WTC11 (cell line): ENCODE data around the gene DEPDC4.

ENCODE experiments used
- CREB1 ChIP-seq: sonication (generic); formaldehyde crosslinking; IDR thresholded peaks from 2 replicates; pipeline ENCODE4 v1.8.0; 2023; ENCODE audit warnings: mild to moderate bottlenecking, missing genetic modification reagents
- IRF2 ChIP-seq: sonication (generic); formaldehyde crosslinking; IDR thresholded peaks from 2 replicates; pipeline ENCODE4 v1.8.0; 2022; ENCODE audit warnings: low read depth, missing genetic modification reagents, borderline replicate concordance
- JUN ChIP-seq: sonication (generic); formaldehyde crosslinking; IDR thresholded peaks from 2 replicates; pipeline ENCODE4 v1.8.0; 2023; ENCODE audit warnings: mild to moderate bottlenecking, missing genetic modification reagents
- NFATC4 ChIP-seq: fragments of 250-450 bp; sonication (Bioruptor Pico); IDR thresholded peaks from 2 replicates; pipeline ENCODE4 v1.9.0; 2021; ENCODE audit warnings: mild to moderate bottlenecking
- NFE2L1 ChIP-seq: sonication (generic); formaldehyde crosslinking; IDR thresholded peaks from 2 replicates; pipeline ENCODE4 v1.8.1; 2023; ENCODE audit warnings: missing genetic modification reagents
- SOX15 ChIP-seq: fragments of 250-450 bp; sonication (Bioruptor Pico); IDR thresholded peaks from 2 replicates; pipeline ENCODE4 v1.9.0; 2021; ENCODE audit warnings: mild to moderate bottlenecking
- TCF7 ChIP-seq: sonication (generic); formaldehyde crosslinking; IDR thresholded peaks from 2 replicates; pipeline ENCODE4 v1.8.0; 2022; ENCODE audit warnings: mild to moderate bottlenecking, low read depth, missing genetic modification reagents, moderate library complexity
- TP53 ChIP-seq: sonication (generic); formaldehyde crosslinking; IDR thresholded peaks from 2 replicates; pipeline ENCODE4 v1.8.1; 2023; ENCODE audit warnings: mild to moderate bottlenecking, missing genetic modification reagents
- ZNF121 ChIP-seq: sonication (generic); formaldehyde crosslinking; IDR thresholded peaks from 2 replicates; pipeline ENCODE4 v1.8.0; 2023; ENCODE audit warnings: missing genetic modification reagents
- TF ChIP-seq, protein P1 (sequence below): fragments of 200-600 bp; IDR thresholded peaks from 2 replicates; pipeline ENCODE4 v1.8.0; 2022; ENCODE audit warnings: antibody characterized with exemption
- TF ChIP-seq, protein P2 (sequence below): sonication (generic); formaldehyde crosslinking; IDR thresholded peaks from 2 replicates; pipeline ENCODE4 v1.8.0; 2022; ENCODE audit warnings: mild to moderate bottlenecking, missing genetic modification reagents
- TF ChIP-seq, protein P3 (sequence below): sonication (generic); formaldehyde crosslinking; conservative IDR thresholded peaks from 2 replicates; pipeline ENCODE4 v1.8.1; 2022; ENCODE audit warnings: mild to moderate bottlenecking, missing genetic modification reagents
- TF ChIP-seq, protein P4 (sequence below): fragments of 250-450 bp; sonication (Bioruptor Pico); conservative IDR thresholded peaks from 2 replicates; pipeline ENCODE4 v1.9.0; 2021; ENCODE audit warnings: mild to moderate bottlenecking
- TF ChIP-seq, protein P5 (sequence below): sonication (generic); formaldehyde crosslinking; conservative IDR thresholded peaks from 2 replicates; pipeline ENCODE4 v1.8.1; 2023; ENCODE audit warnings: mild to moderate bottlenecking, low read depth, missing genetic modification reagents, moderate library complexity

DNA sequence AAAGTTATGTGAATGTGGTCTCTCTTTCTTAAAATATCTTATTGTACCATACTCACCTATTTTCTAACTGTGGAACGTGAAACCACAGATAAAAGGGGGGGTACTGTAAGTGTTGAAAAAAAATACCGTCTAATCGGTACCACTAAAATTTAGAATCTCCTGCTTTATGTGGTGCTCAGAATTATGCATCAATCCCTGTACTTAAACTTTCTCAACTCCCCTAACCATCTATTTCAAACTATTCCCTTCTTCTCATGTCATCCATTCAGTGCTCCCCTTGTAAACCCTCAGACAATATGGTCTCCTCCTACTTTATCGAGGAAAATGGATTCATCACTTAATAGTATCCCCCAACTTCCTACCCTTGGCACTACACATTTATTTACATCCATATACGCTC is 23.7 kb downstream of the DEPDC4 start:
- no peak for TF ChIP-seq NFE2L1
- TF ChIP-seq, protein P1, sequence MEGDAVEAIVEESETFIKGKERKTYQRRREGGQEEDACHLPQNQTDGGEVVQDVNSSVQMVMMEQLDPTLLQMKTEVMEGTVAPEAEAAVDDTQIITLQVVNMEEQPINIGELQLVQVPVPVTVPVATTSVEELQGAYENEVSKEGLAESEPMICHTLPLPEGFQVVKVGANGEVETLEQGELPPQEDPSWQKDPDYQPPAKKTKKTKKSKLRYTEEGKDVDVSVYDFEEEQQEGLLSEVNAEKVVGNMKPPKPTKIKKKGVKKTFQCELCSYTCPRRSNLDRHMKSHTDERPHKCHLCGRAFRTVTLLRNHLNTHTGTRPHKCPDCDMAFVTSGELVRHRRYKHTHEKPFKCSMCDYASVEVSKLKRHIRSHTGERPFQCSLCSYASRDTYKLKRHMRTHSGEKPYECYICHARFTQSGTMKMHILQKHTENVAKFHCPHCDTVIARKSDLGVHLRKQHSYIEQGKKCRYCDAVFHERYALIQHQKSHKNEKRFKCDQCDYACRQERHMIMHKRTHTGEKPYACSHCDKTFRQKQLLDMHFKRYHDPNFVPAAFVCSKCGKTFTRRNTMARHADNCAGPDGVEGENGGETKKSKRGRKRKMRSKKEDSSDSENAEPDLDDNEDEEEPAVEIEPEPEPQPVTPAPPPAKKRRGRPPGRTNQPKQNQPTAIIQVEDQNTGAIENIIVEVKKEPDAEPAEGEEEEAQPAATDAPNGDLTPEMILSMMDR, result no peak
- no peak for TF ChIP-seq ZNF121 (CRISPR knock-in tag)
- no peak for TF ChIP-seq SOX15
- TF ChIP-seq, protein P2, sequence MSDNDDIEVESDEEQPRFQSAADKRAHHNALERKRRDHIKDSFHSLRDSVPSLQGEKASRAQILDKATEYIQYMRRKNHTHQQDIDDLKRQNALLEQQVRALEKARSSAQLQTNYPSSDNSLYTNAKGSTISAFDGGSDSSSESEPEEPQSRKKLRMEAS (CRISPR knock-in tag), result no peak
- TF ChIP-seq, protein P3, sequence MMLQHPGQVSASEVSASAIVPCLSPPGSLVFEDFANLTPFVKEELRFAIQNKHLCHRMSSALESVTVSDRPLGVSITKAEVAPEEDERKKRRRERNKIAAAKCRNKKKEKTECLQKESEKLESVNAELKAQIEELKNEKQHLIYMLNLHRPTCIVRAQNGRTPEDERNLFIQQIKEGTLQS (CRISPR knock-in tag), result no peak
- no peak for TF ChIP-seq TCF7 (CRISPR knock-in tag)
- no peak for TF ChIP-seq CREB1
- no peak for TF ChIP-seq TP53 (CRISPR knock-in tag)
- no peak for TF ChIP-seq NFATC4 (CRISPR knock-in tag)
- TF ChIP-seq, protein P4, sequence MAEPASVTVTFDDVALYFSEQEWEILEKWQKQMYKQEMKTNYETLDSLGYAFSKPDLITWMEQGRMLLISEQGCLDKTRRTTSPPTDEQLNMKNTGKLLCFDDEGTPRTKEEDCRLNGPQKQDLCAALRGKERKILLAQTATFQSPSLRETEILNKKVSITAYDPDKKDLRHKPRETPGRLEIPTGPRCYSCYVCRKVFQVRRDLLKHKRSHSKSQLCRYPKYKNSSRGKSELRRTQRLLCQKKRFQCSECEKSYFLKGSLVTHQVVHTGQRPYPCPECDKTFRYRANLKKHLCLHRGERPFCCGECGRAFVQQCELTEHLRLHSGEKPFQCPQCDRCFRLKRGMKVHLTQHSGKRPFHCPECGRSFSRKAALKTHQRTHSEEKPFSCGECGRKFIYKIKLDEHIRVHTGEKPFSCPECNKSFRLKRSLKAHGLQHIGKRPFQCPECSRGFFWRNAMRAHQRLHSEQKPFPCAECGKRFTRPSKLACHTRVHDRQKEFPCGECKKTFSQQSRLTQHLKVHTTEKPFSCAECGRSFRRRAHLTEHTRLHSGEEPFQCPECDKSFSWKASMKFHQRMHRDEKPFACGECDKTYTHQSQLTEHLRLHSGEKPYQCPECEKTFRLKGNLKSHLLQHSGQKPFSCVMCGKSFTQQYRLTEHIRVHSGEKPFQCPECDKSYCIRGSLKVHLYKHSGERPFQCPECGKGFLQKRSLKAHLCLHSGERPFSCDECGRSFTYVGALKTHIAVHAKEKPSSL (CRISPR knock-in tag), result no peak
- TF ChIP-seq JUN (CRISPR knock-in tag), result no peak
- no peak for TF ChIP-seq IRF2
- TF ChIP-seq, protein P5, sequence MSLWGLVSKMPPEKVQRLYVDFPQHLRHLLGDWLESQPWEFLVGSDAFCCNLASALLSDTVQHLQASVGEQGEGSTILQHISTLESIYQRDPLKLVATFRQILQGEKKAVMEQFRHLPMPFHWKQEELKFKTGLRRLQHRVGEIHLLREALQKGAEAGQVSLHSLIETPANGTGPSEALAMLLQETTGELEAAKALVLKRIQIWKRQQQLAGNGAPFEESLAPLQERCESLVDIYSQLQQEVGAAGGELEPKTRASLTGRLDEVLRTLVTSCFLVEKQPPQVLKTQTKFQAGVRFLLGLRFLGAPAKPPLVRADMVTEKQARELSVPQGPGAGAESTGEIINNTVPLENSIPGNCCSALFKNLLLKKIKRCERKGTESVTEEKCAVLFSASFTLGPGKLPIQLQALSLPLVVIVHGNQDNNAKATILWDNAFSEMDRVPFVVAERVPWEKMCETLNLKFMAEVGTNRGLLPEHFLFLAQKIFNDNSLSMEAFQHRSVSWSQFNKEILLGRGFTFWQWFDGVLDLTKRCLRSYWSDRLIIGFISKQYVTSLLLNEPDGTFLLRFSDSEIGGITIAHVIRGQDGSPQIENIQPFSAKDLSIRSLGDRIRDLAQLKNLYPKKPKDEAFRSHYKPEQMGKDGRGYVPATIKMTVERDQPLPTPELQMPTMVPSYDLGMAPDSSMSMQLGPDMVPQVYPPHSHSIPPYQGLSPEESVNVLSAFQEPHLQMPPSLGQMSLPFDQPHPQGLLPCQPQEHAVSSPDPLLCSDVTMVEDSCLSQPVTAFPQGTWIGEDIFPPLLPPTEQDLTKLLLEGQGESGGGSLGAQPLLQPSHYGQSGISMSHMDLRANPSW (CRISPR knock-in tag), result no peak
